Fibroblast of gingiva (primary cell): Measurements from ENCODE around the gene TIMM13.
"Not testable (repeated sequence)": the region's sequence is repeated elsewhere in the genome, so short reads cannot be mapped to it uniquely, and the experiment has no call there.

Experiments
- DNase-seq: peaks from one replicate; pipeline ENCODE4 v3.0.0-alpha.2; 2011; ENCODE audit warnings: low read depth

TIMM13 gene

GRCh38 chr19:2415281-2415972, 12.0 kb downstream of the TIMM13 start:
- DNase-seq = no peak

- no peak for DNase-seq
These were observed 13.8 kb downstream of the TIMM13 start for GRCh38 chr19:2413629-2414028.

- DNase-seq = no peak
These were observed 14.2 kb downstream of the TIMM13 start for GRCh38 chr19:2413159-2413558.

- DNase-seq = no peak
These were observed 14.9 kb downstream of the TIMM13 start for GRCh38 chr19:2412449-2412848.

GRCh38 chr19:2411709-2412108, 15.7 kb downstream of the TIMM13 start:
- no peak for DNase-seq

- DNase-seq = no peak
These were observed 17.4 kb downstream of the TIMM13 start for GRCh38 chr19:2410023-2410422.

GRCh38 chr19:2409352-2409912, 18.0 kb downstream of the TIMM13 start:
- no peak for DNase-seq

GRCh38 chr19:2408247-2408646, 19.1 kb downstream of the TIMM13 start:
- no peak for DNase-seq

- no peak for DNase-seq
These were observed 27.8 kb downstream of the TIMM13 start for GRCh38 chr19:2399582-2399981.

GRCh38 chr19:2398735-2399305, 28.6 kb downstream of the TIMM13 start:
- DNase-seq = no peak

GRCh38 chr19:2397173-2397572, 30.2 kb downstream of the TIMM13 start:
- DNase-seq = not testable (repeated sequence)

GRCh38 chr19:2395293-2395829, 32.0 kb downstream of the TIMM13 start:
- DNase-seq = not testable (repeated sequence)

GRCh38 chr19:2394442-2395292, 32.7 kb downstream of the TIMM13 start:
- no peak for DNase-seq

- no peak for DNase-seq
These were observed 33.3 kb downstream of the TIMM13 start for GRCh38 chr19:2394054-2394441.

GRCh38 chr19:2392899-2393298, 34.5 kb downstream of the TIMM13 start:
- DNase-seq = not testable (repeated sequence)

- no peak for DNase-seq
These were observed 35.0 kb downstream of the TIMM13 start for GRCh38 chr19:2392366-2392765.

- DNase-seq = peak; percentile 69
These were observed 36.2 kb downstream of the TIMM13 start for GRCh38 chr19:2391118-2391725.

GRCh38 chr19:2389594-2389993, 37.8 kb downstream of the TIMM13 start:
- no peak for DNase-seq

- no peak for DNase-seq
These were observed 39.8 kb downstream of the TIMM13 start for GRCh38 chr19:2387367-2388288.

GRCh38 chr19:2385053-2385721, 42.2 kb downstream of the TIMM13 start:
- peak; percentile 68 for DNase-seq
